BE2C (cell line): ENCODE data around the gene AAR2.
A peak's percentile ranks its signal among the peaks of the same experiment; 100 is the strongest.

Source experiments
- DNase-seq: peaks from one replicate; pipeline ENCODE4 v3.0.0-alpha.2; 2020
- H3K27me3 ChIP-seq: fragments of 250-450 bp; sonication (Bioruptor Pico); 2 replicates; pipeline ENCODE4 v1.5.1; 2020; ENCODE audit warnings: mild to moderate bottlenecking
- H3K36me3 ChIP-seq: fragments of 250-450 bp; sonication (Bioruptor Pico); 2 replicates; pipeline ENCODE4 v1.5.1; 2020; ENCODE audit warnings: mild to moderate bottlenecking
- H3K4me1 ChIP-seq: fragments of 250-450 bp; sonication (Bioruptor Pico); 2 replicates; pipeline ENCODE4 v1.5.1; 2020
- H3K4me3 ChIP-seq: 2 replicates; pipeline ENCODE4 v1.5.1; 2011; ENCODE audit warnings: low read depth, low read length
- H3K9me3 ChIP-seq: fragments of 250-450 bp; sonication (Bioruptor Pico); 2 replicates; pipeline ENCODE4 v1.5.1; 2020
- TF ChIP-seq, protein P1 (sequence below): IDR thresholded peaks from 2 replicates; pipeline ENCODE4 v1.5.1; 2012; ENCODE audit warnings: mild to moderate bottlenecking, low read depth, low read length

The AAR2 gene

DNA sequence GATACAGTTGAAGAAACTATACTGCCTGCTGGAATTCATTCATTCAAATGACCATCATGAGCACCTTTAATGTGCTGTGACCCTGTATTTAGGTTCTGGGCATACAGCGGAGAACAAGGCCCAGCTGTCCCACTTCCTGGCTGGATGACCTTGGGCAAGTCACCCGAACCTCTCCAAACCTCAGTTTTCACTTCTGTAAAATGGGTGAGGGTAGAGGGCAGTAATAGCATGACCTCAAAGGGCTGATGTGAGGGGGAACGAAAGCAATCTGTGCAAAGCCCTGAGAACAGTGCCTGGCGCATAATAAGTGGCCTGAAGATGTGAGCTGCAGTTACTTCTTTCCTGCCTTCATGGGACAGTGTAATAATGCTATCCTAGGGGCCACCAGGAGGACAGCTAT, 20.5 kb upstream of the AAR2 start:
- TF ChIP-seq, protein P1, sequence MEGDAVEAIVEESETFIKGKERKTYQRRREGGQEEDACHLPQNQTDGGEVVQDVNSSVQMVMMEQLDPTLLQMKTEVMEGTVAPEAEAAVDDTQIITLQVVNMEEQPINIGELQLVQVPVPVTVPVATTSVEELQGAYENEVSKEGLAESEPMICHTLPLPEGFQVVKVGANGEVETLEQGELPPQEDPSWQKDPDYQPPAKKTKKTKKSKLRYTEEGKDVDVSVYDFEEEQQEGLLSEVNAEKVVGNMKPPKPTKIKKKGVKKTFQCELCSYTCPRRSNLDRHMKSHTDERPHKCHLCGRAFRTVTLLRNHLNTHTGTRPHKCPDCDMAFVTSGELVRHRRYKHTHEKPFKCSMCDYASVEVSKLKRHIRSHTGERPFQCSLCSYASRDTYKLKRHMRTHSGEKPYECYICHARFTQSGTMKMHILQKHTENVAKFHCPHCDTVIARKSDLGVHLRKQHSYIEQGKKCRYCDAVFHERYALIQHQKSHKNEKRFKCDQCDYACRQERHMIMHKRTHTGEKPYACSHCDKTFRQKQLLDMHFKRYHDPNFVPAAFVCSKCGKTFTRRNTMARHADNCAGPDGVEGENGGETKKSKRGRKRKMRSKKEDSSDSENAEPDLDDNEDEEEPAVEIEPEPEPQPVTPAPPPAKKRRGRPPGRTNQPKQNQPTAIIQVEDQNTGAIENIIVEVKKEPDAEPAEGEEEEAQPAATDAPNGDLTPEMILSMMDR: no peak
- no peaks in the 10 kb centered on the region for H3K4me1 ChIP-seq
- no peaks in the 10 kb centered on the region for H3K27me3 ChIP-seq
- no peak overlapping the region for H3K4me3 ChIP-seq
- peaks cover 8% of the 10 kb centered on the region; the same call in 1 of the 2 replicates for H3K36me3 ChIP-seq
- H3K9me3 ChIP-seq: no peaks in the 10 kb centered on the region
- DNase-seq: no peak

DNA sequence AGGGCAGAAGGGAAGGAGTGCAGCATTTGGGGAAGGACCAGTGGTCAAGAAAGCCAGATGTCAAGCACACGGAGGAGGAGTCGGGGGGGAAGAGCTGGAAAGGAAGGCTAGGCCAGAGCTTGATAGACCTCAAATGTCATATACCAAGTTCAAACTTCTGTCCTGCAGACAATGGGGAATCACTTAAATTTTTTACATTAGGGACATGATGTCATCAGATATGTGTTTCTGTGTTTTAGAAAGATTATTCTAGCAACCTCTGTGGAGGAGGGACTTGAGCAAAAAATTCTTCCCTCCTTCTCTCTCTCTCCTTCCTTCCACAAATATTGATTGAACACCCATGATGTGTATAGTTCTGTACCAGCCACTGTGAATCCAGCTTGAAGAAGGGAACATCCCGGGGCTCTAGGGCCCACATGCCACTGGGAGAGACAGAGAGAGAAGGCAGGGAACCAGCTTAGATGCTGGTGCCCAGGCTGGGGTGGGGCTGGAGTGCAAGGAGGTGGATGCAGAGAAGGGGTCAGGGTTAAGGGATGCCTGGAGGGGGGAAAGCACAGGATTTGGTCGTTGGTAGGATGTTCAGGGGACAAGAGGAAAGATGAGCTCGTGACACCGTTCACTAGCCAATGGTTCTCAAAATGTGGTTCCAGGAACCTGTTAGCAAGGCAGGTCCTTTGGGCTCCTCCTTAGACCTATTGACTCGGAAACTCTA, 19.8 kb upstream of the AAR2 start:
- H3K4me1 ChIP-seq: no peaks in the 10 kb centered on the region
- no peak overlapping the region for H3K4me3 ChIP-seq
- no peaks in the 10 kb centered on the region for H3K9me3 ChIP-seq
- H3K36me3 ChIP-seq: peaks cover 11% of the 10 kb centered on the region
- TF ChIP-seq, protein P1: no peak
- no peak for DNase-seq
- no peaks in the 10 kb centered on the region for H3K27me3 ChIP-seq

DNA sequence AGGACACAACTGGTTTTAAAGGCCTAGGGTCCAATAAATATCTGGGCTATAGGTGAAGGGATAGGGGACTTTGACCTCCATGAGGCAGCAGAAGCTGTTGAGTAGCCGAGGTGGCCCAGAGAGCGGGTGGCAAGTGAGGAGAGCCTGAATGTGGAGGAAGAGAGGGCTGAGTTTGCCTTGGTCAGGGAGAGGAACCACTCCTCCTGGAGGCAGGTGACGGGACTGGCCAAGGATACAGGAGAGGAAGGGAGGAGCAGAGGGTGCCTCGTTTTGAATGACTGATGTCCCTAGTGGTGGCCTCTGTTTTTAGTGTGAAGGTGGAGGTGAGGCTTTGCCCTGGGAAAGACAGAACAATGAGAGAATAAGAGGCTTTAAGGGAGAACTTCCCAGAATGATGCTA, 19.1 kb upstream of the AAR2 start:
- H3K27me3 ChIP-seq: no peaks in the 10 kb centered on the region
- TF ChIP-seq, protein P1: peak; percentile 33
- DNase-seq: no peak

DNA sequence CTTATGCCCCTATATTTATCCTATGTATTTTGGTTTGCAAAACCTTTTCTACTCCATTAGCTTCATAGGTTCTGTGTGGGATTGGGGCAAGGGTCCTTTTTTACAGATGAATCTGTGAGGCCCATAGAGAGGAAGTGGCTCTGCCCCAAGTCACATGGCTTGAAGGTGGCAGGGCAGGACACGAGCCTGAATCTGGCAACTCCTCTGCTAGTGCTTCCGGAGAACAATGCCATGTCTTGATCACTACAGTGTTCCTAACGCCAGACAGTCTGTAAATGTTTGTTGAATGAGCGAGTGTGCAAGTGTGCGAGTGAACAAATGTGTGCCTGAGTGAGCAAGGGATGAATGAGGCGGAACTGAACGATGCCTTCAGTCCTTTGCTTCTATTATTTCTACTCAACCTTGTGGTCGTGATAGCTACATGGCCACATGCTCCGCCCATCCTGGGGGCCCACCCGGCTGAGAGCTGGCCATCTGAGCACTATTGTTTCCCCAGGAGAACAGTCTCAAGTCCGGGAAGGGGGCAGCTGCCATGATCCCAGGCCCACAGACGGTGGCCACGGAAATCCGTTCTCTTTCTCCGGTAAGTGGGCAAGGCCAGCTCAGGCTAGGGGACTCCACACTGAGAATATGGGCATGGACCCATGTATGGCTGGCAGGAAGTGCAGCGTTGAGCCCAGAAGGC, 17.8 kb upstream of the AAR2 start:
- Histone ChIP-seq H3K36me3 (peaks cover 11% of the 10 kb centered on the region), H3K4me1 (no peaks in the 10 kb centered on the region), H3K9me3 (no peaks in the 10 kb centered on the region), H3K4me3 (no peak overlapping the region), H3K27me3 (no peaks in the 10 kb centered on the region)
- no peak for DNase-seq
- TF ChIP-seq, protein P1: no peak

More for the DNA sequence above, 19.1 kb upstream of the AAR2 start:
- Histone ChIP-seq H3K4me1 (no peaks in the 10 kb centered on the region), H3K9me3 (no peaks in the 10 kb centered on the region), H3K4me3 (no peak overlapping the region), H3K36me3 (peaks cover 11% of the 10 kb centered on the region)

DNA sequence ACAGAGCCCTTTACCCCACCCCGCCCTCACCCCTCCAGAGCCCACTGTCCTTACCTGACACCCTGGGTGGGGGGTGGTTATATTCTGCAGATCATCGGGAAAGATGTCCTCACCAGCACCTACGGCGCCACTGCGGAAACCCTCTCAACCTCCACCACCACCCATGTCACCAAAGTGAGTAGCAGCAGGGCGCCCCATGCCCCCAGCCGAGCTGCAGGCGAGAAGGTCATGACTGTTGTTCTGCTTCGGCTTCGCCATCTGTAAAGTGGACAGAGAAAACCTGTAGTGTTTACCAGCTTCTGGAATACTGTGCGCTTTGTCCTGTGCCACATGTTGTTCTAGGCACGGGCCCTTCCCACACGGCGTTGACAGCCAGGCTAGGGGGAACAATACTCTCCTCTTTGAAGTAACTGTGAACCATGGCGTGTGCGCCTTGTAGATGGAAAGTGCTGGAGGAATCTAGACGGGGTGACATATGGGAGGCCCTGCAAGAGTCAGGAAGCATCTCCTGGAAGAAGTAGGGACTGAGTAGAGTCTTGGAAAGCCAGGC, 16.5 kb upstream of the AAR2 start:
- no peak for DNase-seq
- peaks cover 3% of the 10 kb centered on the region for H3K36me3 ChIP-seq
- TF ChIP-seq, protein P1: no peak
- H3K27me3 ChIP-seq: no peaks in the 10 kb centered on the region
- H3K9me3 ChIP-seq: no peaks in the 10 kb centered on the region
- H3K4me3 ChIP-seq: no peak overlapping the region
- H3K4me1 ChIP-seq: no peaks in the 10 kb centered on the region

DNA sequence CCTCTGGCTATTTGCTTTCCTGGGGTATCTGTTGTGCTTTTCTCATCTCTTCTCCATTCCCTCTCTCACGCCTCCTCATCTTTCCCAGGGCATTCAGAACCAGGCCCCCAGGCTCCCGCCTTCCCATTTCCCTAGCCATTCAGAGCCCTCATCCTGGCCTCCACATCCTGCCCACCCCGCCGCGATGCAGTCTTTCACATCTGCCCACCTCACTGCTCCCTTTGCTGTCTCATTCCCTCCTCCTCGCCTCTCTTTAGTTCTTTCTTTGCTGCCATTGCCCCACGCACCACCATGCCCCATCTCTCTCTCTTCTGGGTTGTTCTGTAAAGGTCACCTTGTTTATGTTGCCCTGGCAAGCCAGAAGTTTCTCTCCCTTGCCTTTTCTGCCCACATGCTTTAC, 10.6 kb upstream of the AAR2 start:
- Histone ChIP-seq H3K27me3 (no peaks in the 10 kb centered on the region), H3K36me3 (peaks cover 3% of the 10 kb centered on the region; the same call in 1 of the 2 replicates), H3K4me3 (no peak overlapping the region), H3K4me1 (no peaks in the 10 kb centered on the region), H3K9me3 (no peaks in the 10 kb centered on the region)
- TF ChIP-seq, protein P1: no peak
- DNase-seq: no peak
